BJ (cell line): ENCODE results near the gene MOK. TPM values are rescaled to one million over a fixed set of nuclear protein-coding genes. Genes with fewer than 3 reads are reported as not detected.

ENCODE experiments used
- CTCF ChIA-PET: fragments of 350-600 bp; formaldehyde crosslinking; extraction: SDS; loops from one replicate; lab custom pipeline; 2021; ENCODE audit warnings: antibody characterized with exemption, inconsistent platforms; lab: Yijun Ruan, JAX
- POLR2A ChIA-PET: fragments of 300-600 bp; sonication (Branson Sonifier 250); formaldehyde crosslinking; extraction: SDS; loops from one replicate; lab custom pipeline; 2021; ENCODE audit warnings: antibody characterized with exemption; lab: Charles Lee
- DNase-seq: peaks from one replicate; pipeline ENCODE4 v3.0.0-alpha.2; 2011; ENCODE audit warnings: low read depth
- H3K27me3 ChIP-seq: 2 replicates; pipeline ENCODE4 v1.6.0; 2011; ENCODE audit warnings: low read length; ENCODE audit not compliant: control insufficient read depth, insufficient read depth
- H3K36me3 ChIP-seq: 2 replicates; pipeline ENCODE4 v1.5.1; 2011; ENCODE audit warnings: low read length; ENCODE audit not compliant: control insufficient read depth, insufficient read depth
- H3K4me3 ChIP-seq: 2 replicates; pipeline ENCODE4 v1.5.1; 2011; ENCODE audit warnings: low read depth, mild to moderate bottlenecking, control low read depth, low read length
- polyA plus RNA-seq: library from polyadenylated mRNA; depleted of rRNA; stranded (reverse); fragments of >200 nt; gene quantifications from 2 replicates; pipeline ENCODE4 v1.2.3, GENCODE V29; 2011
- TF ChIP-seq, protein P1 (sequence below): IDR thresholded peaks from 2 replicates; pipeline ENCODE4 v1.5.1; 2011; ENCODE audit warnings: low read depth, mild to moderate bottlenecking, control low read depth, inconsistent platforms, low read length, moderate library complexity; ENCODE audit not compliant: insufficient read depth

The MOK gene
- polyA plus RNA-seq, 1 experiment = 26.0 TPM

DNA sequence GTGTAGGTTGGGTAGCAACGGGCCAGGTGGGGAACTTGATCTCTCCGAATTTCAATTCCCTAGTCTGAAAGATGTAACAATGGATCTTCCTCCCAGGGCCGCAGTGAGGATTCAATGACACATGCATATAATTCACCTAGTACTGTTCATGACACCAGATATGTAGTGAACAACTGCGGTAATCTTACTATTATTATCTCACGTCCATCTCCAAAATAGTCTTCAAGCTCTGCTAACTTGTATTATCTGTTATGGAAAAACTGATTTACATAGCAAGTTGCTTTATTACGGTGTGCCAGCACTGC, 26.4 kb downstream of the MOK start:
- no peaks in the 10 kb centered on the region for H3K36me3 ChIP-seq
- TF ChIP-seq, protein P1, sequence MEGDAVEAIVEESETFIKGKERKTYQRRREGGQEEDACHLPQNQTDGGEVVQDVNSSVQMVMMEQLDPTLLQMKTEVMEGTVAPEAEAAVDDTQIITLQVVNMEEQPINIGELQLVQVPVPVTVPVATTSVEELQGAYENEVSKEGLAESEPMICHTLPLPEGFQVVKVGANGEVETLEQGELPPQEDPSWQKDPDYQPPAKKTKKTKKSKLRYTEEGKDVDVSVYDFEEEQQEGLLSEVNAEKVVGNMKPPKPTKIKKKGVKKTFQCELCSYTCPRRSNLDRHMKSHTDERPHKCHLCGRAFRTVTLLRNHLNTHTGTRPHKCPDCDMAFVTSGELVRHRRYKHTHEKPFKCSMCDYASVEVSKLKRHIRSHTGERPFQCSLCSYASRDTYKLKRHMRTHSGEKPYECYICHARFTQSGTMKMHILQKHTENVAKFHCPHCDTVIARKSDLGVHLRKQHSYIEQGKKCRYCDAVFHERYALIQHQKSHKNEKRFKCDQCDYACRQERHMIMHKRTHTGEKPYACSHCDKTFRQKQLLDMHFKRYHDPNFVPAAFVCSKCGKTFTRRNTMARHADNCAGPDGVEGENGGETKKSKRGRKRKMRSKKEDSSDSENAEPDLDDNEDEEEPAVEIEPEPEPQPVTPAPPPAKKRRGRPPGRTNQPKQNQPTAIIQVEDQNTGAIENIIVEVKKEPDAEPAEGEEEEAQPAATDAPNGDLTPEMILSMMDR = no peak
- ChIA-PET POLR2A (no interaction called here), CTCF (interaction anchor here (0.9 to 1.0 kb wide), 2 partner anchors 16 to 26 kb away, joined by 4 read pairs; no protein-coding TSS in a partner anchor)
- H3K4me3 ChIP-seq = no peak overlapping the region
- H3K27me3 ChIP-seq = no peaks in the 10 kb centered on the region
- no peak for DNase-seq

DNA sequence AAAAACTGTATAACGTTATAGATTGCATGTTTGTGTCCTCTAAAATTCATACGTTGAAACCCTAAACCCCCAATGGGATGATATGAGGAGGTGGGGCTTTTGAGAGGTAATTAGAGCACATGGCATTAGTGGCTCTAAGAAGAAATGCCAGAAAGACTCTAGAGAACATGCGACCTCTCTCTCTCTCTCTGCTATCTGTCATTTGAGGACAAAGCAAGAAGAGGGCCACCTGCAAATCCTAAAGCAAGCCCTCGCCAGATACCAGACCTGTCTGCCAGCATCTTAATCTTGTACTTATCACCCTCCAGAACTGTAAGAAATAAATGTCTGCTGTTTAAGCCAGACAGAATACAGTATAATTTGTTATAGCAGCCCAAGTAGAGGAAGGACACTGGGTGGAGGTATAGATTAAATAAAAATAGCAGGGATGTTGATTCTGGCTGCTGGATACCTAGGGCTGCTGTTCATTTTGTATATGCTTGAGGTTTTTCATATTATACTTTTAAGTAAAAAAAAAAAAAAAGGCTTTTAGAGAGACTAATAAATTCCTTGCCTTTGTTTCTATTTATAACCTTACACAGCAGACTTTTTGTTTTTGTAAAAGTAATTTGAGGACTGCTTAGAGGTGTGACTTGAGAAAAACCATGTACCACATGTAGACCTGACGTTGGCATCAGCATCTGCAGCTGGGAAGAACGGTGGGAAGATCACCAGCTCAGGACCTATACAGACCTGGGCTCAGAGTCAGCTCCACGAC, 26.9 kb downstream of the MOK start:
- ChIA-PET POLR2A (no interaction called here), CTCF (interaction anchor here (0.9 to 1.0 kb wide), 2 partner anchors 16 to 26 kb away, joined by 4 read pairs; no protein-coding TSS in a partner anchor)
- Histone ChIP-seq H3K27me3 (no peaks in the 10 kb centered on the region), H3K36me3 (no peaks in the 10 kb centered on the region), H3K4me3 (no peak overlapping the region)
- TF ChIP-seq, protein P1 = no peak
- no peak for DNase-seq

DNA sequence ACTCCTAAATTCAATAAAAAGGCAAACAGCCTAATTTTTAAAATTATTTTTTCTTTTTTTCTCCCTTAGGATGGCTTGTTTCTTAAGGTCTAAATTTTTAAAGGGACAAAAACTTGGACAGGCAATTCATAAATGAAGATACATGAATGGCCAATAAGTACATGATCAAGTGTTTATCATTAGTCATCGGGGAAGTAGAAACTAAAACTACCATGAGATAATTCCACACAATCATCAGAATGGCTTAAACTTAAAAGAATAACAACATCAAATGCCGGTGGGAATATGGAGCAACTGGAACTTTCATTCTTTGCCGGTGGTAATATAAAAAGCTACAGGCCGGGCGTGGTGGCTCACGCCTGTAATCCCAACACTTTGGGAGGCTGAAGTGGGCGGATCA, 29.1 kb downstream of the MOK start:
- no peaks in the 10 kb centered on the region for H3K36me3 ChIP-seq
- DNase-seq = no peak
- ChIA-PET POLR2A (no interaction called here), CTCF (no interaction called here)
- TF ChIP-seq, protein P1 = no peak
- H3K4me3 ChIP-seq = no peak overlapping the region
- H3K27me3 ChIP-seq = no peaks in the 10 kb centered on the region

DNA sequence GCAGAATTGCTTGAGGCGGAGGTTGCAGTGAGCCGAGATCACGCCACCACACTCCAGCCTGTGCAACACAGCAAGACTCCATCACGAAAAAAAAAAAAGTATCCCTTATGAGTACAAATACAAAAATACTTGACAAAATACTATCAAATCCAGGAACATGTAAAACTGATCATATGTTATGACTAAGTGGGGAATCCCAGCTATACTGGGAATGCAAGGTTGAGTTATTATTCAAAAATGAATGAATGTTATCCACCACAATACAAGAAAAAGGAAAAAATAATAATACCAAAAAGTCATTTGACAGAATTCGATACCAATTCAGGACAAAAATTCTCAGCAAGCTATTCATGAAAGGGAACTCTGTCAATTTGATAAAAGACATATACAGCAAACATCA, 32.6 kb downstream of the MOK start:
- no peak overlapping the region for H3K4me3 ChIP-seq
- H3K27me3 ChIP-seq = no peaks in the 10 kb centered on the region
- H3K36me3 ChIP-seq = no peaks in the 10 kb centered on the region
- ChIA-PET CTCF (interaction anchor here (0.6 kb wide), 1 partner anchor 43 kb away, joined by 4 read pairs; no protein-coding TSS in a partner anchor), POLR2A (no interaction called here)
- DNase-seq = no peak
- TF ChIP-seq, protein P1 = no peak

DNA sequence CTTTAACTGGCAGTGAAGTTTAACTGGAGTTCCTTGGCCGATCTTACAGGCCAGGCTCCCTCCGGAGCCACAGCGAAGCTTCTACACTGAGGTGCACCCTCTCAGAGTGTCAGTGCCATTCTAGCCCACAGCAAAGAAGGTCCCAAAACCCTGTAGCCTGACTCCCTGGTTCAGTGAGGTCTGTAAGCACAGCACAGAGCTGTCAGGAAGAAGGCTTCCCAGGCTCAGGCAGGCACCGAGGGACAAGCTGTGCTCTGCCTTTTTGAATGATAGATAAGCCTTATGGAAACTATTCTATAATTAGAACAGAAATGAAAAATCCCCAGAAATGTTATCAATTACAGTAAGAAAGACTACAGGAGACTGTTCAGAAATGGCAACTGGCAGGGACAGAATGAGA, 40.2 kb downstream of the MOK start:
- ChIA-PET CTCF (interaction anchor here (0.6 to 1.3 kb wide), 4 partner anchors 9 to 49 kb away, joined by 3 to 4 read pairs (median 4); no protein-coding TSS in a partner anchor), POLR2A (interaction anchor here (0.6 kb wide), 1 partner anchor 52 kb away, joined by 3 read pairs; no protein-coding TSS in a partner anchor)
- TF ChIP-seq, protein P1 = no peak
- Histone ChIP-seq H3K27me3 (no peaks in the 10 kb centered on the region), H3K4me3 (no peak overlapping the region), H3K36me3 (no peaks in the 10 kb centered on the region)
- DNase-seq = no peak
